Adipocyte (in vitro differentiated cells): ENCODE results near the gene CPS1.

Experiments used
- DNase-seq: peaks from one replicate; pipeline ENCODE4 v3.0.0-alpha.2; 2015; ENCODE audit warnings: low read depth
- H3K27me3 ChIP-seq: replicated peaks from 2 replicates; pipeline ENCODE4 v1.7.0; 2013; ENCODE audit warnings: mild to moderate bottlenecking, low read length, moderate library complexity; ENCODE audit not compliant: control insufficient read depth, insufficient read depth
- H3K36me3 ChIP-seq: 2 replicates; pipeline ENCODE4 v1.7.0; 2013; ENCODE audit warnings: low read length, mild to moderate bottlenecking, moderate library complexity; ENCODE audit not compliant: control insufficient read depth, insufficient read depth, severe bottlenecking
- H3K4me1 ChIP-seq: 2 replicates; pipeline ENCODE4 v1.7.0; 2013; ENCODE audit warnings: mild to moderate bottlenecking, low read length, moderate library complexity; ENCODE audit not compliant: control insufficient read depth, insufficient read depth
- H3K4me3 ChIP-seq: 2 replicates; pipeline ENCODE4 v1.7.0; 2013; ENCODE audit warnings: mild to moderate bottlenecking, low read length, moderate library complexity
- H3K9ac ChIP-seq: 2 replicates; pipeline ENCODE4 v1.7.0; 2013; ENCODE audit warnings: mild to moderate bottlenecking, low read length, moderate library complexity
- H3K9me3 ChIP-seq: 2 replicates; pipeline ENCODE4 v1.7.0; 2013; ENCODE audit warnings: mild to moderate bottlenecking, low read length, moderate library complexity; ENCODE audit not compliant: control insufficient read depth

Gene CPS1

GRCh38 chr2:210617318-210617717, 60.9 kb downstream of the CPS1 start:
- peak; percentile 3 for DNase-seq
- Histone ChIP-seq H3K9ac (no peak overlapping the region), H3K4me3 (no peak overlapping the region), H3K9me3 (no peaks in the 10 kb centered on the region), H3K27me3 (no peaks in the 10 kb centered on the region), H3K4me1 (peaks cover 7% of the 10 kb centered on the region), H3K36me3 (no peaks in the 10 kb centered on the region)

GRCh38 chr2:210617732-210618330, 61.4 kb downstream of the CPS1 start:
- Histone ChIP-seq H3K36me3 (no peaks in the 10 kb centered on the region), H3K4me1 (peaks cover 7% of the 10 kb centered on the region), H3K9me3 (no peaks in the 10 kb centered on the region), H3K27me3 (no peaks in the 10 kb centered on the region), H3K9ac (no peak overlapping the region), H3K4me3 (no peak overlapping the region)
- peak; percentile 73 for DNase-seq

- Histone ChIP-seq H3K27me3 (no peaks in the 10 kb centered on the region), H3K9me3 (no peaks in the 10 kb centered on the region), H3K4me1 (peaks cover 7% of the 10 kb centered on the region), H3K4me3 (no peak overlapping the region), H3K36me3 (no peaks in the 10 kb centered on the region), H3K9ac (no peak overlapping the region)
- no peak for DNase-seq
Observed at GRCh38 chr2:210620456-210620855, 64.1 kb downstream of the CPS1 start.

GRCh38 chr2:210623506-210623905, 67.1 kb downstream of the CPS1 start:
- no peak overlapping the region for H3K9ac ChIP-seq
- no peaks in the 10 kb centered on the region for H3K27me3 ChIP-seq
- no peaks in the 10 kb centered on the region for H3K36me3 ChIP-seq
- no peaks in the 10 kb centered on the region for H3K9me3 ChIP-seq
- peaks cover 4% of the 10 kb centered on the region for H3K4me1 ChIP-seq
- DNase-seq, result no peak
- H3K4me3 ChIP-seq, result no peak overlapping the region

- peaks cover 4% of the 10 kb centered on the region for H3K4me1 ChIP-seq
- H3K9me3 ChIP-seq, result no peaks in the 10 kb centered on the region
- DNase-seq, result peak; percentile 9
- H3K4me3 ChIP-seq, result no peak overlapping the region
- no peaks in the 10 kb centered on the region for H3K27me3 ChIP-seq
- no peaks in the 10 kb centered on the region for H3K36me3 ChIP-seq
- no peak overlapping the region for H3K9ac ChIP-seq
Observed at GRCh38 chr2:210626849-210627248, 70.5 kb downstream of the CPS1 start.

GRCh38 chr2:210630873-210631560, 74.6 kb downstream of the CPS1 start:
- H3K9ac ChIP-seq, result no peak overlapping the region
- no peaks in the 10 kb centered on the region for H3K27me3 ChIP-seq

GRCh38 chr2:210633699-210634098, 77.3 kb downstream of the CPS1 start:
- no peaks in the 10 kb centered on the region for H3K4me1 ChIP-seq
- no peaks in the 10 kb centered on the region for H3K27me3 ChIP-seq
- H3K4me3 ChIP-seq, result no peak overlapping the region
- no peak for DNase-seq
- no peak overlapping the region for H3K9ac ChIP-seq
- H3K9me3 ChIP-seq, result no peaks in the 10 kb centered on the region
- H3K36me3 ChIP-seq, result no peaks in the 10 kb centered on the region

More at GRCh38 chr2:210630873-210631560, 74.6 kb downstream of the CPS1 start:
- no peak overlapping the region for H3K4me3 ChIP-seq
- no peak for DNase-seq
- H3K36me3 ChIP-seq, result no peaks in the 10 kb centered on the region
- H3K9me3 ChIP-seq, result no peaks in the 10 kb centered on the region
- H3K4me1 ChIP-seq, result peaks cover 4% of the 10 kb centered on the region

GRCh38 chr2:210635257-210635656, 78.9 kb downstream of the CPS1 start:
- Histone ChIP-seq H3K27me3 (no peaks in the 10 kb centered on the region), H3K36me3 (no peaks in the 10 kb centered on the region), H3K4me3 (no peak overlapping the region), H3K4me1 (no peaks in the 10 kb centered on the region), H3K9ac (no peak overlapping the region), H3K9me3 (no peaks in the 10 kb centered on the region)
- peak; percentile 24 for DNase-seq

GRCh38 chr2:210642333-210642732, 85.9 kb downstream of the CPS1 start:
- H3K27me3 ChIP-seq, result no peaks in the 10 kb centered on the region
- no peak overlapping the region for H3K4me3 ChIP-seq
- no peaks in the 10 kb centered on the region for H3K4me1 ChIP-seq
- H3K9ac ChIP-seq, result no peak overlapping the region
- H3K9me3 ChIP-seq, result peaks cover 5% of the 10 kb centered on the region
- no peak for DNase-seq
- no peaks in the 10 kb centered on the region for H3K36me3 ChIP-seq

GRCh38 chr2:210647151-210647550, 90.8 kb downstream of the CPS1 start:
- no peaks in the 10 kb centered on the region for H3K9me3 ChIP-seq
- no peak for DNase-seq
- H3K27me3 ChIP-seq, result no peaks in the 10 kb centered on the region

GRCh38 chr2:210654091-210654490, 97.7 kb downstream of the CPS1 start:
- no peaks in the 10 kb centered on the region for H3K36me3 ChIP-seq
- no peak for DNase-seq
- H3K9me3 ChIP-seq, result no peaks in the 10 kb centered on the region
- H3K4me3 ChIP-seq, result no peak overlapping the region
- no peaks in the 10 kb centered on the region for H3K4me1 ChIP-seq
- no peak overlapping the region for H3K9ac ChIP-seq
- H3K27me3 ChIP-seq, result no peaks in the 10 kb centered on the region

More at GRCh38 chr2:210647151-210647550, 90.8 kb downstream of the CPS1 start:
- Histone ChIP-seq H3K4me1 (no peaks in the 10 kb centered on the region), H3K9ac (no peak overlapping the region), H3K4me3 (no peak overlapping the region), H3K36me3 (no peaks in the 10 kb centered on the region)
